ENCODE results near the gene SETD3.

DNA sequence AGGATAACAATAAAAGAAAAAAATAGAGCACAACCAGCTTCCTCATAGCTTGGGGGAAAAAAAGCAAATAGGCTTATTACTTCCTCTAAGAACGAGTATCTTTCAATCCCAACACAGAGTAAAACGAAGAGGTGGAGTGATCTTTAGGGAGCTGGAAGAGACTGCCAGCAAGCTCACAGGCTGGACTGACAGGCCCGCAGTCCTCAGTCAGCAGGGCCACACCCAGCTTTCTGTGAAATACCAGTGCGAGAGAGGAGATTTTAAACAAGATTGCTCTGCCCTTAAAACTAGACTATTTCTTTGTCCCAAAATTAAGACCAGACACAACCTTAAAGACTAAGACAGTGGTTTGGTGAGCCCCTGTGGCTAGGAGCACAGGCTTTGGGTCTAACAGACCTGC, 32.9 kb downstream of the SETD3 start:
- TF ChIP-seq, protein P1, sequence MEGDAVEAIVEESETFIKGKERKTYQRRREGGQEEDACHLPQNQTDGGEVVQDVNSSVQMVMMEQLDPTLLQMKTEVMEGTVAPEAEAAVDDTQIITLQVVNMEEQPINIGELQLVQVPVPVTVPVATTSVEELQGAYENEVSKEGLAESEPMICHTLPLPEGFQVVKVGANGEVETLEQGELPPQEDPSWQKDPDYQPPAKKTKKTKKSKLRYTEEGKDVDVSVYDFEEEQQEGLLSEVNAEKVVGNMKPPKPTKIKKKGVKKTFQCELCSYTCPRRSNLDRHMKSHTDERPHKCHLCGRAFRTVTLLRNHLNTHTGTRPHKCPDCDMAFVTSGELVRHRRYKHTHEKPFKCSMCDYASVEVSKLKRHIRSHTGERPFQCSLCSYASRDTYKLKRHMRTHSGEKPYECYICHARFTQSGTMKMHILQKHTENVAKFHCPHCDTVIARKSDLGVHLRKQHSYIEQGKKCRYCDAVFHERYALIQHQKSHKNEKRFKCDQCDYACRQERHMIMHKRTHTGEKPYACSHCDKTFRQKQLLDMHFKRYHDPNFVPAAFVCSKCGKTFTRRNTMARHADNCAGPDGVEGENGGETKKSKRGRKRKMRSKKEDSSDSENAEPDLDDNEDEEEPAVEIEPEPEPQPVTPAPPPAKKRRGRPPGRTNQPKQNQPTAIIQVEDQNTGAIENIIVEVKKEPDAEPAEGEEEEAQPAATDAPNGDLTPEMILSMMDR (conservative IDR thresholded peaks at IDR 0.05 in 1 of 2, IDR thresholded peaks at IDR 0.05 in 1 of 2; ENCODE audit: low read depth in 1 of 2, low read length in 2 of 2), result no peak
- TF ChIP-seq EZH2 (IDR thresholded peaks at IDR 0.05; ENCODE audit: low read length, missing control alignments), result no peak
